Gastrocnemius medialis (tissue), 4 donors: ENCODE results near the gene RFTN1. TPM values are rescaled to one million over a fixed set of nuclear protein-coding genes. Genes with fewer than 3 reads are reported as not detected.

Experiments used
- ATAC-seq, 2 donors: fragments of 150-250 bp; one replicate each; pipeline ENCODE4 v1.9.1; 2016
- DNase-seq, 2 donors: peaks; one replicate each; pipeline ENCODE4 v3.0.0-alpha.2; 2019
- H3K27ac ChIP-seq, 4 donors: fragments of 200-600 bp; sonication (generic); 1 replicate in 1 of 4; 2 replicates in 3 of 4; pipeline ENCODE4 v1.5.1; 2016 to 2018; ENCODE audit warnings: mild to moderate bottlenecking in 2 of 4, moderate library complexity in 1 of 4
- H3K27me3 ChIP-seq, 3 donors: fragments of 200-600 bp; sonication (generic) in 2 of 3; 1 replicate in 1 of 3; 2 replicates in 2 of 3; pipeline versions ENCODE4 v1.5.1 to v1.6.0; 2016 to 2019; ENCODE audit warnings: mild to moderate bottlenecking in 1 of 3, moderate library complexity in 1 of 3
- H3K36me3 ChIP-seq, 2 donors: fragments of 200-600 bp; sonication (generic) in 1 of 2; one replicate each; pipeline ENCODE4 v1.5.1; 2017 to 2018
- H3K4me1 ChIP-seq, 2 donors: fragments of 200-600 bp; sonication (generic) in 1 of 2; one replicate each; pipeline ENCODE4 v1.5.1; 2016 to 2017; ENCODE audit warnings: mild to moderate bottlenecking in 2 of 2
- H3K4me3 ChIP-seq, 4 donors: fragments of 200-600 bp; sonication (generic) in 3 of 4; 1 replicate in 1 of 4; 2 replicates in 3 of 4; pipeline ENCODE4 v1.5.1; 2016 to 2019; ENCODE audit warnings: mild to moderate bottlenecking in 2 of 4
- H3K9me3 ChIP-seq, 3 donors: fragments of 200-600 bp; sonication (generic) in 2 of 3; 1 replicate in 1 of 3; 2 replicates in 2 of 3; pipeline ENCODE4 v1.5.1; 2016 to 2019
- POLR2A ChIP-seq, 2 donors: fragments of 450-650 bp; IDR thresholded peaks; one replicate each; pipeline ENCODE4 v1.6.1; 2017; ENCODE audit warnings: antibody characterized with exemption in 2 of 2, mild to moderate bottlenecking in 2 of 2, moderate library complexity in 2 of 2
- in situ Hi-C, 4 donors: fragments of 200-750 bp; cut with MboI; loops; one replicate each; pipeline versions ENCODE4 v1.15.0 to v1.8.0; 2017; ENCODE audit warnings: low sequenced_read_pairs in 4 of 4
- intact Hi-C: fragments of 100-400 bp; cut with DNase I; formaldehyde crosslinking; loops from one replicate; pipeline ENCODE4 v1.15.1; 2023; ENCODE audit warnings: low total_unique reads
- total RNA-seq, 4 donors: library from RNA; depleted of rRNA; stranded (reverse); fragments of >200 nt; gene quantifications; one replicate each; pipeline versions ENCODE4 v1.1.0 to v1.2.3, GENCODE V29; 2016
- TF ChIP-seq, protein P1 (sequence below), 5 experiments: fragments of 450-650 bp in 3 of 5; fragments of 200-600 bp in 2 of 5; sonication (generic) in 2 of 5; IDR thresholded peaks in 4 of 5; conservative IDR thresholded peaks in 1 of 5; 1 replicate in 4 of 5; 2 replicates in 1 of 5; pipeline ENCODE4 v1.5.1; 2016 to 2019; ENCODE audit warnings: antibody characterized with exemption in 5 of 5, mild to moderate bottlenecking in 3 of 5, moderate library complexity in 3 of 5

Gene RFTN1
- total RNA-seq, 4 donors from 2014 or later: 10.7 to 22.8 (median 11.7) TPM

DNA sequence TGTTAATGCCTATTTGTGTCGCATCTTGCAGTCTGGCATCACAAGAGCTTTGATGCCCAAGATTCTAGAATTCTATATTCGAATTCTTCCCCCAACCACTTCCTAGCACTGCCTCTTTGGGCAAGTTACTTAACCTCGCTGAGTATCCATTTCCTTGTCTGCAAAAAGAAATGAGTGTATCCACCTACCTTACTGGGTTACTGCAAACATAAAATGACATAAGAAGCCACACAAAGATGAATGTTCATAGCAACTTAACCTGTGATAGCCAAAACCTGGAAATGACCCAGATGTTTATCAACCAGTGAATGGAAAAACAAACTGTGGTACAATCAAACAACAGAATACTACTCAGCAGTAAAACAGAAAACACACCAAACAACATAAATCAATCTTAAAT, 24.9 kb downstream of the RFTN1 start:
- no peak overlapping the region for H3K4me3 ChIP-seq
- TF ChIP-seq, protein P1, sequence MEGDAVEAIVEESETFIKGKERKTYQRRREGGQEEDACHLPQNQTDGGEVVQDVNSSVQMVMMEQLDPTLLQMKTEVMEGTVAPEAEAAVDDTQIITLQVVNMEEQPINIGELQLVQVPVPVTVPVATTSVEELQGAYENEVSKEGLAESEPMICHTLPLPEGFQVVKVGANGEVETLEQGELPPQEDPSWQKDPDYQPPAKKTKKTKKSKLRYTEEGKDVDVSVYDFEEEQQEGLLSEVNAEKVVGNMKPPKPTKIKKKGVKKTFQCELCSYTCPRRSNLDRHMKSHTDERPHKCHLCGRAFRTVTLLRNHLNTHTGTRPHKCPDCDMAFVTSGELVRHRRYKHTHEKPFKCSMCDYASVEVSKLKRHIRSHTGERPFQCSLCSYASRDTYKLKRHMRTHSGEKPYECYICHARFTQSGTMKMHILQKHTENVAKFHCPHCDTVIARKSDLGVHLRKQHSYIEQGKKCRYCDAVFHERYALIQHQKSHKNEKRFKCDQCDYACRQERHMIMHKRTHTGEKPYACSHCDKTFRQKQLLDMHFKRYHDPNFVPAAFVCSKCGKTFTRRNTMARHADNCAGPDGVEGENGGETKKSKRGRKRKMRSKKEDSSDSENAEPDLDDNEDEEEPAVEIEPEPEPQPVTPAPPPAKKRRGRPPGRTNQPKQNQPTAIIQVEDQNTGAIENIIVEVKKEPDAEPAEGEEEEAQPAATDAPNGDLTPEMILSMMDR (IDR thresholded peaks at IDR 0.05 in 4 of 5, conservative IDR thresholded peaks at IDR 0.05 in 1 of 5): no peak
- TF ChIP-seq POLR2A (IDR thresholded peaks at IDR 0.05): no peak
- intact Hi-C loops (no loop called here), in situ Hi-C loops (no loop called here)
- H3K9me3 ChIP-seq: no peaks in the 10 kb centered on the region
- no peak for ATAC-seq
- peaks cover 0 to 10% of the 10 kb centered on the region in 2 donors for H3K36me3 ChIP-seq
- DNase-seq: no peak
- H3K4me1 ChIP-seq: peaks cover 10 to 22% of the 10 kb centered on the region in 2 donors
- no peak overlapping the region for H3K27ac ChIP-seq
- H3K27me3 ChIP-seq: no peaks in the 10 kb centered on the region

GRCh38 chr3:16487511-16488175, 25.9 kb downstream of the RFTN1 start:
- Histone ChIP-seq H3K9me3 (no peaks in the 10 kb centered on the region), H3K27me3 (no peaks in the 10 kb centered on the region), H3K36me3 (peaks cover 0 to 10% of the 10 kb centered on the region in 2 donors), H3K4me1 (peaks cover 10 to 26% of the 10 kb centered on the region in 2 donors), H3K4me3 (no peak overlapping the region), H3K27ac (no peak overlapping the region)
- ATAC-seq (no peak), DNase-seq (no peak)
- TF ChIP-seq, protein P1 (IDR thresholded peaks at IDR 0.05 in 4 of 5, conservative IDR thresholded peaks at IDR 0.05 in 1 of 5): no peak
- TF ChIP-seq POLR2A (IDR thresholded peaks at IDR 0.05): no peak
- intact Hi-C loops: no loop called here
- in situ Hi-C loops: no loop called here

DNA sequence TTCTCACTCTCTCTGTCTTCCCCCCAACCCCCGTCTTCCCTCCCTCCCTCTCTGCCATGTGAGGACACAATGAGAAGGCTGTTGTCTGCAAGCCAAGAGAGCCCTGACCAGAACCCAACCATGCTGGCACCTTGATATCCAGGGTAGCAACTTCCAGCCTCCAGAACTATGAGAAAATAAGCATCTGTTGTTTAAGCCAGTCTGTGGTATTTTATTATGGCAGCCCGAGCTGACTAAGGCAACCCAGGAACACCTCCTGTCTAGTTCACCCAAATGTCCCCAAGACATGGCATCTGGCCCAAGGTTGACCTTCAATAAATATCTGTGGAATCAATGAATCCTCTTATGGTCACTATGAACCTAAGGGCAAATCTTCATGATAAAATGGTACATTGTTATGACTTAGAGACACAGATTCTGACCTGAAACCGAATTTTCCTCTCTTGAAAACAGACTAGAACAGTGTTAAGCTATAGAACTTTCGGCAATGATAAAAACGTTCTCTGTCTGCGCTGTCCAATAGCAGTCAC, 26.5 kb downstream of the RFTN1 start:
- Histone ChIP-seq H3K27ac (no peak overlapping the region), H3K4me1 (peaks cover 10 to 29% of the 10 kb centered on the region in 2 donors), H3K36me3 (peaks cover 0 to 9% of the 10 kb centered on the region in 2 donors), H3K27me3 (no peaks in the 10 kb centered on the region), H3K9me3 (no peaks in the 10 kb centered on the region), H3K4me3 (no peak overlapping the region)
- intact Hi-C loops: no loop called here
- in situ Hi-C loops: no loop called here
- DNase-seq (no peak), ATAC-seq (no peak)
- no peak for TF ChIP-seq POLR2A (IDR thresholded peaks at IDR 0.05)
- TF ChIP-seq, protein P1 (IDR thresholded peaks at IDR 0.05 in 4 of 5, conservative IDR thresholded peaks at IDR 0.05 in 1 of 5): no peak

GRCh38 chr3:16486201-16486600, 27.3 kb downstream of the RFTN1 start:
- Histone ChIP-seq H3K27me3 (no peaks in the 10 kb centered on the region), H3K4me3 (no peak overlapping the region), H3K27ac (no peak overlapping the region), H3K4me1 (peaks cover 17 to 35% of the 10 kb centered on the region in 2 donors), H3K36me3 (peaks cover 0 to 1% of the 10 kb centered on the region in 2 donors), H3K9me3 (no peaks in the 10 kb centered on the region)
- intact Hi-C loops (no loop called here), in situ Hi-C loops (no loop called here)
- TF ChIP-seq POLR2A (IDR thresholded peaks at IDR 0.05): no peak
- TF ChIP-seq, protein P1 (IDR thresholded peaks at IDR 0.05 in 4 of 5, conservative IDR thresholded peaks at IDR 0.05 in 1 of 5): no peak
- DNase-seq: no peak
- no peak for ATAC-seq
